ENCODE data around the gene KCNIP4. TPM values are rescaled to one million over a fixed set of nuclear protein-coding genes. Genes with fewer than 3 reads are reported as not detected.

KCNIP4 gene
- total and polyA plus RNA-seq, 9 of the 15 experiments (the other 6 are each of a cell fraction or from before 2014, with no cell fraction given): 0.25 to 0.41 TPM; not detected in 7

DNA sequence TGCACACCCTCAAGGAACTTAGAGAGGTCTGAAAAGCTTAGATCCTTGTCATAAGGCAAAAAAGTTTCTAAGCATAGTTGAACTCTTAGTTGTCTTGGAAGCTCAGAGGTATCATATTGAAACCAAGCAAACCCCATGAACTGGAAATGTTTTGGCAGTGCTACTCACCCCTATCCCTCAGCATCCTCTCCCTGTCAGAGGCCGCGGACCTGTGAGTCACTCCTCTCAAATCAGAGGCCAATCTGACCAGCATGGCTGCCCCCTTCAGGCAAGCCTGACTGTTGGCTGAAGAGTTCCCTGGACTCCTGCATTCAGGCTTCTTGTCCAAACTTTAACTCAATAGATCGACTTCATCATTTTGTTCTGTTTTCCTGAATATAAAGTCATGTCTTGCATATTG lies 69.4 kb downstream of the KCNIP4 start:
- no peak for FAIRE-seq
- no peak for ATAC-seq
- Histone ChIP-seq H2AFZ (ENCODE audit: low read depth, low read length) (no peak overlapping the region), H3K4me2 (ENCODE audit: insufficient read depth, low read length) (no peak overlapping the region), H3K36me3 (ENCODE audit: control insufficient read depth, insufficient read depth, low read length) (no peaks in the 10 kb centered on the region), H3K9me1 (ENCODE audit: control insufficient read depth, insufficient read depth, low read length) (no peaks in the 10 kb centered on the region), H3K79me2 (ENCODE audit: control insufficient read depth, insufficient read depth, low read length) (no peaks in the 10 kb centered on the region), H3K9me3 (replicated peaks; ENCODE audit: control insufficient read depth, insufficient read depth, low read depth, low read length) (no peaks in the 10 kb centered on the region), H4K20me1 (replicated peaks; ENCODE audit: control insufficient read depth, insufficient read depth, low read length) (no peaks in the 10 kb centered on the region), H3K9ac (ENCODE audit: insufficient read depth in 1 of 2, low read depth in 2 of 2, low read length in 2 of 2) (no peak overlapping the region), H3K27me3 (ENCODE audit: control insufficient read depth in 2 of 2, insufficient read depth in 2 of 2, low read length in 2 of 2) (no peaks in the 10 kb centered on the region), H3K27ac (ENCODE audit: extremely low read depth, low read depth, low read length) (no peak overlapping the region), H3K4me1 (replicated peaks in 1 of 2; ENCODE audit: control insufficient read depth in 2 of 2, insufficient read depth in 2 of 2, low read length in 2 of 2) (no peaks in the 10 kb centered on the region), H3K4me3 (no peak overlapping the region)
- TF ChIP-seq ZNF444 (CRISPR knock-in tag; IDR thresholded peaks at IDR 0.05) (no peak), FOSL1 (tag; conservative IDR thresholded peaks at IDR 0.05) (no peak), RBM14 (IDR thresholded peaks at IDR 0.05; ENCODE audit: borderline replicate concordance, insufficient read depth, low read depth, low read length) (no peak), TARDBP (IDR thresholded peaks at IDR 0.05) (no peak), ZNF589 (CRISPR knock-in tag; IDR thresholded peaks at IDR 0.05; ENCODE audit: low read depth) (no peak), COPS2 (conservative IDR thresholded peaks at IDR 0.05) (no peak), ZNF75A (CRISPR knock-in tag; IDR thresholded peaks at IDR 0.05) (no peak), PPARD (CRISPR knock-in tag; IDR thresholded peaks at IDR 0.05) (no peak), ZNF76 (CRISPR knock-in tag; IDR thresholded peaks at IDR 0.05; ENCODE audit: borderline replicate concordance) (no peak), ZNF695 (CRISPR knock-in tag; IDR thresholded peaks at IDR 0.05) (no peak)
- TF ChIP-seq, protein P1, sequence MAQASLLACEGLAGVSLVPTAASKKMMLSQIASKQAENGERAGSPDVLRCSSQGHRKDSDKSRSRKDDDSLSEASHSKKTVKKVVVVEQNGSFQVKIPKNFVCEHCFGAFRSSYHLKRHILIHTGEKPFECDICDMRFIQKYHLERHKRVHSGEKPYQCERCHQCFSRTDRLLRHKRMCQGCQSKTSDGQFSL (CRISPR knock-in tag; IDR thresholded peaks at IDR 0.05): no peak
- TF ChIP-seq, protein P1 (tag; IDR thresholded peaks at IDR 0.05): no peak
- TF ChIP-seq, protein P2, sequence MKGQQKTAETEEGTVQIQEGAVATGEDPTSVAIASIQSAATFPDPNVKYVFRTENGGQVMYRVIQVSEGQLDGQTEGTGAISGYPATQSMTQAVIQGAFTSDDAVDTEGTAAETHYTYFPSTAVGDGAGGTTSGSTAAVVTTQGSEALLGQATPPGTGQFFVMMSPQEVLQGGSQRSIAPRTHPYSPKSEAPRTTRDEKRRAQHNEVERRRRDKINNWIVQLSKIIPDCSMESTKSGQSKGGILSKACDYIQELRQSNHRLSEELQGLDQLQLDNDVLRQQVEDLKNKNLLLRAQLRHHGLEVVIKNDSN (CRISPR knock-in tag; IDR thresholded peaks at IDR 0.05): no peak
- CTCF ChIA-PET (ENCODE audit: low intra/inter-chr PET ratio): no interaction called here
- intact Hi-C loops (cut with micrococcal nuclease) (no loop called here), in situ Hi-C loops (cut with MboI) (no loop called here)
- WGBS (ENCODE audit: insufficient coverage, low coverage, missing lambda C conversion rate): 2% methylated on average over 3 of the region's 3 CpGs
- BruUV-seq (replicated peaks): no TSS peak
- POLR2A ChIA-PET: no interaction called here
- DNase-seq (ENCODE audit: extremely low read depth in 1 of 4, low spot score in 3 of 4): no peak
